HG03039 (cell line): Measurements from ENCODE around the gene ENPP7.

ENCODE experiments used
- ATAC-seq: cut with Tn5 transposase; IDR thresholded peaks from one replicate; pipeline ENCODE4 v1.9.1; 2021; ENCODE audit warnings: mild to moderate bottlenecking, moderate library complexity; ENCODE audit not compliant: unreplicated experiment

Gene ENPP7

DNA sequence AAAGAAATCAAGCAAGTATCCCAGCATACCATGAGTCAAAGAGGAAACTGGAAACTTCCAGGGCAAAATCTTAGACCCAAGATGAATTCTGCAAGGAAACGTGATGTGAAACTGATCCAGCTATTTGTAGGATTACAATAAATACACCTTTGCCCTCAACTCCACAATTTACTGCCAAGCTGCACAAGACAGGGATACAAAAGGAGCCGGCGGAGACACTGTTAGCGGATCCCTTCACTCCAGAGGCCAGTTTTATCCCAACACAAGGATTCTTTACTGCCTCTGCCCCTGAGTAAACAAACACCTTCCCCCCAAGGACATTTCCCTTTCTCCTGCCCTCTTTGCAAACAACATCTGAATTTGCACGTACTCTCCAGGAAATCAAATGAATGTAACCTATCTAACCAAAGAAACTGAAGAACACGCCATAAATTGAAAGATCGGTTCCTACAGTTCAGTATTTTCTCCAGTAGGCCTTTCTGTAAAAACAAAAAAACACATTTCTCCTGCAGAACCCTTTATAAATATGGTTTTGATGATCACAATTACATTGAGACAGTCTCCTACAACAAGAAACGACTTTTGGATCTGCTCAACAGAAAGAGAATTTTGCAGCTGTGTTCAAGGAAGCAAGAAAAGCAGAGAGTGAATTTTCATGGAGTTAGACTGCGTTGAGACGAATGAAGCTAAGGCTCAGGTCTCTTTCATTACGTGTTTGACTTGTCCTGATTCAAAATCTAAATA, 45.8 kb downstream of the ENPP7 start:
- no peak for ATAC-seq

DNA sequence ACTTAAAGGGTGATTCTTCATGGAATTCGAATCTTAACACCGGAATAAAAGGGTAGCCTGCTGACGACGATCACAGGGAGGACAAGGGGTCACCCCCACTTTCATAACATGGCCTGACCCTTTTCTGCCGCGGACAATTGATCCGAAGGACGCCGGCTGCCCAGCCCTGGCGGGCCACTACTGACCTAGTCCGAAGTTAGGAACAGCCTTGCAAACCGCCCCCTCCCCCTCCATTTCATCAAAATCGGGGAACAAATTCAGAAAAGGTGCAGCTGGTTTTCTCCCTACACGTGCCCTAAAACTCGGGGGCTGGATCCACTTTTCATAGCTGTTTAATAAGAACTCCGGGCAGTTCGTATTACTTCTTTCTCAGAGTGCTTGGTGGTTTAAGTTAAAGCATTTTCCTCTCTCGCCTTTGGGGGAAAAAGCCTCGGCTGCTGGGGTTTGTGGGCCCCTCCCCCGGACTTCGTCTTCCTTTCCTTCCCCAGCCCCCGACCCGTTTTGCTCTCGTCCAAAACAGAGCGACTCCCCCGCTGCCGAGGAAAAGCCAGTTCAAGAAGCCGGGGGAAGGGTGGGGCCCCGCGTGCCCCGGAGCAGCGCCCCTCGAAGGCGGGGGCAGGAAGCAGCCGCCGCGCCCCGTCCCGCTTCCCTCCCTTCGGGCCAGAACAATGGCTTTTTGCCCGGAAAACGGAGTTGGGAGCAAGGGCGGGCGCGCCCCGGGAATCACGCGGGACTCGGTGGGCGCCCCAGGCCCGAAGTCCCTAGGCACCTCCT, 46.6 kb downstream of the ENPP7 start:
- no peak for ATAC-seq

DNA sequence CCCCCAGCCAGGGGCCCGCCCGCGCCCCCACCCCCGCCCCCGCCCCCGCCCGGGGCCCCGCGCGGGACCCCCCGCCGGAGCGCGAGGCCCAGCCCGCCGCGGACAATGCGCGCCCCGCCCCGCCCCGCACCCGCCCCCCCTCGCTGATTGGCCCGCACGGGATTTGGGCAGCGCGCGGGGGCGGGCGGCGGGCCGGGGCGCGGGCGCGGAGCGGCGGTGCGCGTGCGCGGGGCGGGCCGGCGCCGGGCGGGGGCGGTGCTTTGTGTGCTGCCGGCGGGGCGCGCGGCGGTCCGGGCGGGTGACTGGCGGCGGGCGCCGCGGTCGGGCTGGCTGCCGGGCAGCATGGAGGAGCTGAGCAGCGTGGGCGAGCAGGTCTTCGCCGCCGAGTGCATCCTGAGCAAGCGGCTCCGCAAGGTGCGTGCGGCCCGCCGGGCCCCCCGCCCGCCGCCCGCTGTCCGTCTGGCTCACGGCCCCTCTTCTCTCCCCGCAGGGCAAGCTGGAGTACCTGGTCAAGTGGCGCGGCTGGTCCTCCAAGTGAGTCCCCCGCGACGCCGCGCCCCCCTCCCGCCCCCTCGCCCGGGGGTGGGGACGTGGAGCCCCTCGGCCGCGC, 47.3 kb downstream of the ENPP7 start, which contains the start of gene CBX2:
TSS of gene CBX2 (plus strand) at position 255 of the 610 bp plus-strand sequence. CDS start at position 343, 88 bp downstream.
- ATAC-seq = peak; percentile 60

DNA sequence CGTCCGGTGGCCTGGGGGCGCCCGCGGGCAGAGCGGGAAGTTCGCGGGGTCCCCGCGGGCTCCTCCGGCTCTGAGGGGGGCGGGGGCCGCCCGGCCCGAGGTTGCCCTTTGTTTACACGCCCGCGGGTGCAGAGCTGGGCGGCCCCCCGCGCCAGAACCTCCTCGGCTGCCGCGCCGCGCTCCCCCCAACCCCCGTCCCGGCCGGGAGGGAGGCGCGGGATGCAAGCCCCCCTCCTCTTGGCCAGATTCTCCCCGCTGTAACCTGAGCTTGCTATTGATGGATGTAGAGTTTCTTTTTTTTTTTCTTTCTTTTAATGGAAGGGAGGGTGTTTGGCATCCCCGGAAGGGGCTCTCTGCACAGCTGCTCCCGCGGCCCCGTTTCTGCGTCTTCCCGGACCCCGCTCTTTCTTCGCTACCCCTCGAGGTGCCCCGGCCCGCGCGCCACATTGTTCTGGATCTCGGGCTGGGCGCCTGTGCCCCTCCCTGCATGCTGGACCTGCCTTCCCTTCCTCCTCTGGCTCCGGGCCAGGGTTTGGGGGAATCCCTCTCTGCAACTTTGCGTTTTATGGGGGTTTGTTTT, 47.9 kb downstream of the ENPP7 start:
- ATAC-seq = no peak

DNA sequence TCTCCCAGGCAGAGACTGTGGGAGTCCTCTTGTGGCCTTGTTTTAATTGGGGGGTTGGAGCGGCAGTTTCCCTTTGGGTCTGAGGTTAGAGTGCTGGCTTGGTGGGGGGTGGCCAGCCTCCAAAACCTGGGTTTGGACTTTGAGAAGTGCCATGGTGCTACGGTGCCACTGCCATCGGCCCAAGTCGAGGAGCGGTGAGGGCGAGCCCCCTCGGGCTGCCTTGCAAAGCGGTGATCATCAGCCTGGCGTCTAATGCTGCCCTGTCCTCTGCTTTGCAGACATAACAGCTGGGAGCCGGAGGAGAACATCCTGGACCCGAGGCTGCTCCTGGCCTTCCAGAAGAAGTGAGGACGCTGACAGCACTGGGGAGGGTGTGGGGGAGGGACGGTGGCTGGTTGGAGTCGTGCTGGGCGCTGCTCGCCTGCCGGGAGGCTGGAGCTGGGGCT, 48.4 kb downstream of the ENPP7 start:
- ATAC-seq = no peak

DNA sequence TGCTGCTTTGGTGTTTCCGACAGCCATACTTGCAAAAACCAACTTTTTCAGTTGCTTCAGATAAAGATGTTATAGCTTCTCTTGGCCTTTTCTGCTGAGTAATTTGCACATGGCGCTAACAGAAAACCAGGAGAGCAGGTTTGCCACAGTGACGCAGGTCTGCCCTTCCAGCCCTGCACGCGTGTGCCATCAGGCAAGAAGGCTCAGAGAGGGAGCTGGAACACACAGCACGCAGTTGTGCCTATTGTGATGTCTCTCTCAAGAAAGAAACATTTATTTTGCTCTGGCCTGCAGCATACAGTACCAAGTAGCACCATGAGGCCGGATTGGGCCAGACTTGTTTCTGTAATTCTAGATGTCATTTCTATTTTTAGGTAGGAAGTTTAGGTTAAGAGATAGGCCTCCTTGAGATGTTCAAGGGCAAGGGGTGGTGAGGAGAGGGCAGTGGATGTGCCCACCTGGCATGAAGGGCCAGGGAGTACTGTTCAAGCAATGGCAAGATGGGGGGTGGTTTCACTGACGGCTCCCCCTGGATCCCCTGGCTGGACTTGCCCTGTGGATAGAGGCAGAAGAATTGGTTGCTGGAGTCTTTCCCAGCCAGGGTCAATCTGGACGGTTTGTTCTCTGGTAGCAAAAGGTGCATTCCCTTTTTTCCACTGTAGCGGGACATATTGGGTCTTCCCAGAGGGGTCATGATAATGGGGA, 49.1 kb downstream of the ENPP7 start:
- no peak for ATAC-seq

DNA sequence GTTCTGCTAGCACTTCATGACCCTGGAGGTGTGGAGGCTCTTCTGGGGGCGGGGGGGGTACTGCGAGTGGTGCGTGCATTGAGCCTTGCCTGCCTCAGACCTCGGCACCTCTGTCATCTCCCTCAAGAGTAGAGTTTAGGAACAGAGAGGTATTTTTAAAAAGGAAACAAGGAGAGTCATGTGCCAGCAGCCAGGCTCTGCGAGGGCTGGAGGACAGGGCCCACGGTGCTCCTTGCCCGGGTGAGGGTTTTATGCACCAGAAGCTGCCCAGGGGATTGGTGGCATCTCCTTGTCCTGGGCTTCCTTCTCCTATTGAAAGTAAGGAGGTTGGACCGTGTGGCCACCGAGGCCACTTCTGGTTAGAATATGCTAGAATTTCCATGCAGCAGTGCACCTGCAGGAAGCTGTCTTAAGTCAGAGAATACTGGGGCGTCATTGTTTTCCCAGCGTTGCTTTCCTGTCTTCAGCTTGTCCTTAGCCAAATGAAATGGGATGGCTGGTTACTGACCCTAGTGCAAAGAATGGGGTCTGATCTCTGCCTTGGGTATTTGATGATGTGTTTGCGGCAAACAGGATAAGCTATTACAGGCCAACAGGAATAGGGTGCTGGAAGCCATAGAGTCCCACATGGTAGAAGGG, 50.4 kb downstream of the ENPP7 start:
- no peak for ATAC-seq

DNA sequence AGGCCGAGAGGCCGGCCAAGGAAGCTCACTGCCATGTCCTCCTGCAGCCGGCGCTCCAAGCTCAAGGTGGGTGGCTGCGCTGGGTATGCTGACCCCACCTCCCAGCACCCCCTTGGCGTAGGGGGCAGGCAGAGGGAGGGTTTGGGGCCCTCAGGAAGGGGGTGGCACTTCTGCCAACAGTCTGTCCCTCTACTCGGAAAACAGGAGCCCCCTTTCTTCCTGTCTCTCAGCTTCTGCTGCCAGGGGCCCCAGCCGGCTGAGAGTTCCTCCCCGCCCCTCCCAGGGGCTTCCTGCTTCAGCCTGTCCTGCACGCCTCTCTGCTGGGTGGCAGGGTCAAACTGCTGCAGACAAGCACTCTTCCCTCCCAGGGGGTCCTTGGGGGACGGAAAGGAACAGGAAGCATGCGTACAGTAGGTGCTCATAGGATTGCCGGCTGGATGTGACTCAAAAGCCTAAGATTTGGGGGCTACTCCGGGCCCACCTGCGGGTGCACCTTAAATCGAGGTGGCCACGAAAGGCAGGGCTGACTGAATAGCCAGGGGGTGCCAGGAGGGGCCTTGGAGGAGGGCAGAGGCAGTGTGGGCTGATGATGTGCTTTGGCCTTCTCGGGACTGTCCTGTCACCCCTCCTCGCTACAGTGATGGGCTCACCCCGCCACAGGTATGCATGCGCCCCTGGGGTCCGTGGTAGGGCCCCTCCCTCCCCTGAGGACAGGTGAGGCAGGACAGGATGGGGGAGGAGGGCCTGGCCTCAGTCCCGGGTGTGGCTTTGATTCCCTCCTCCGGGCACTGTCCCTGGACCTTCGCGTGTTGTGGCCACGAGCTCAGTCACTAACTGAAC, 51.2 kb downstream of the ENPP7 start:
- no peak for ATAC-seq

DNA sequence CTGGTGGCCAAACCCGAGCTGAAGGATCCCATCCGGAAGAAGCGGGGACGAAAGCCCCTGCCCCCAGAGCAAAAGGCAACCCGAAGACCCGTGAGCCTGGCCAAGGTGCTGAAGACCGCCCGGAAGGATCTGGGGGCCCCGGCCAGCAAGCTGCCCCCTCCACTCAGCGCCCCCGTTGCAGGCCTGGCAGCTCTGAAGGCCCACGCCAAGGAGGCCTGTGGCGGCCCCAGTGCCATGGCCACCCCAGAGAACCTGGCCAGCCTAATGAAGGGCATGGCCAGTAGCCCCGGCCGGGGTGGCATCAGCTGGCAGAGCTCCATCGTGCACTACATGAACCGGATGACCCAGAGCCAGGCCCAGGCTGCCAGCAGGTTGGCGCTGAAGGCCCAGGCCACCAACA, 53.1 kb downstream of the ENPP7 start:
- ATAC-seq = no peak

DNA sequence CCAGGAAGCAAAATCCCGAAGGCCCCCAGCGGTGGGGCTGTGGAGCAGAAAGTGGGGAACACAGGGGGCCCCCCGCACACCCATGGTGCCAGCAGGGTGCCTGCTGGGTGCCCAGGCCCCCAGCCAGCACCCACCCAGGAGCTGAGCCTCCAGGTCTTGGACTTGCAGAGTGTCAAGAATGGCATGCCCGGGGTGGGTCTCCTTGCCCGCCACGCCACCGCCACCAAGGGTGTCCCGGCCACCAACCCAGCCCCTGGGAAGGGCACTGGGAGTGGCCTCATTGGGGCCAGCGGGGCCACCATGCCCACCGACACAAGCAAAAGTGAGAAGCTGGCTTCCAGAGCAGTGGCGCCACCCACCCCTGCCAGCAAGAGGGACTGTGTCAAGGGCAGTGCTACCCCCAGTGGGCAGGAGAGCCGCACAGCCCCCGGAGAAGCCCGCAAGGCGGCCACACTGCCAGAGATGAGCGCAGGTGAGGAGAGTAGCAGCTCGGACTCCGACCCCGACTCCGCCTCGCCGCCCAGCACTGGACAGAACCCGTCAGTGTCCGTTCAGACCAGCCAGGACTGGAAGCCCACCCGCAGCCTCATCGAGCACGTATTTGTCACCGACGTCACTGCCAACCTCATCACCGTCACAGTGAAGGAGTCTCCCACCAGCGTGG, 53.7 kb downstream of the ENPP7 start:
- no peak for ATAC-seq

DNA sequence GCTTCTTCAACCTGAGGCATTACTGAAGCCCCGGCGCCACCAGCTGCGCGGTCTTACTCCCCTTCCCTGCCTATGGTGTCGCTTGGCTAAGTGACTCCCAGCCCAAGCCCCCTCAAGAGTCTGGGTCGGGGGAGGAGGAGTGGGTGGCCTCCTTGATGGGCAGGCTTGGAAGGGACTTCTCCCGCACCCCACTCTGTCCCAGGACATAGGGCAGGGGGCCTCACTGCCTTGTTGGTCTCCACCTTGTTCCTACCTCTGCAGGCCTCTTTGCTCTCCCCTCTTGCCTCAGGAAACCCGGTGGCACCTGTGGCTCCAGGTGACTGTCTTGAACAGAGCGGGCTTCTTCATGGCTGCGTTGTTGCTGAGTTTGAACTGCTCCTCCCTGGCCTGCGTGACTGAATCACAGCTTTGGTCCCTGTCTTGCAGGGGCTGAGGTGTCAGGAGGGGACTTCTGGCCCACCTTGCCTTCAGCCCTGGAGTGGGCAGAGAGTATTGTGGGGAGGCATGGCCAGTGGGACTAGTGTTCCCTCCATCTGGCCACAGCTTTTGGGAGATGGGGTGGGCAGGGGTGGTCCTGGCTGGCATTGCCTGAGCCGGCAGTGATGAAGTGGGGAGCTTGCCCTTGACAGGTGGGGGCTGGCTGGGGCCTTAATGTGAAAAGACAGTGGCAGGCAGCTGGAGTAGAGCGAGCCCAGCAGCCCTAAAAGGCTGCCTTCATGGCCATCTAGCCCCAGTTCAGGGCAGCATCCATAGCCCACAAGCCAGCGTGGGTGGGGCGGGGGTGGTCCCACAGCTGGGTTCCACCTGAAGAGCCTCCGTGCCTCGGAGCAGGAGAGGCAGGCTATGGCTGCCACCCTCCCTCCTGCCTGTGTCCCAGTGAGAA, 54.5 kb downstream of the ENPP7 start:
- ATAC-seq = no peak

DNA sequence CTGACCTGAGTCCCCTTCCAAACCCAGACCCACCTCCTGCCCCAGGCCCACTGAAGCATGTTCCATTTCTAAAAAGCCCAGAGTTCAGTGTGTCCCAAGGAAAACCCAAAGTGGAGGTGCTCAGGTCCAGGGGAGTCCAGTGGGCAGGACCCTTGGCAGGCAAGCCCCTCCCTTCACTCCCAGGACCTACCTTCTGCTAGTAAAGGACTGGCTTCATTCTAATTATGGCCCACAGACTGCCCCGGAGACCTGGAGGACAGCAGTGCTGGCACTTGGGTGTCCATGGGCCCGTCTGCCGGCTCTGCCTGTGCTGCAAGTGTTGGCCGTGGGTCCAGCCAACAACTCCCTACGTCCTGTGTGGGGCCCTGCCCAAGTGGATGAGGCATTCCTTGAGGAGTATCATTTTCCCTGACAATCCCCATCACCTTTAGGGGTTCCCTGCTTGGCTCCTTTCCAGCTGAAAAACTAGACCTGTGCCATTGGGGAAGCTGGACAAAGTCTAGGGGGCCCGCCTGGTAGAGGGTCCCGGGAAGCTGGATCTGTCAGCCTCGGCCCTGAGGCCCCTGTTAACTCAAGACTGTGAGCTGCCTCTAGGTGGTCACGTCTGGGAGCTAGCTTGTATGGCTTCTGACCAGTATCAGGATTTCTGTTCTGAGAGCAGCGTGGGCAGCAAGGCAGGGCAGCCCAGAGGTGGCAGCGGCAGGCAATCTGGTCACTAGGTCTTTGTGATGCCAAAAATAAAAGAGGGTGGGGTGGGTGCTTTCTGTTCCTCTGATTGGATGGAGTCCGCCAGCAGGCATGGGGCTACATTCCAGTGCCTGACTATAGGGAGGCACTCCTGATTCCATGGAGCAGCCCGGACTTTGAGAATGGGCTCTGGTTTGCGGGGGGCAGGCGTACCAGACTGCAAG, 55.4 kb downstream of the ENPP7 start:
- no peak for ATAC-seq

DNA sequence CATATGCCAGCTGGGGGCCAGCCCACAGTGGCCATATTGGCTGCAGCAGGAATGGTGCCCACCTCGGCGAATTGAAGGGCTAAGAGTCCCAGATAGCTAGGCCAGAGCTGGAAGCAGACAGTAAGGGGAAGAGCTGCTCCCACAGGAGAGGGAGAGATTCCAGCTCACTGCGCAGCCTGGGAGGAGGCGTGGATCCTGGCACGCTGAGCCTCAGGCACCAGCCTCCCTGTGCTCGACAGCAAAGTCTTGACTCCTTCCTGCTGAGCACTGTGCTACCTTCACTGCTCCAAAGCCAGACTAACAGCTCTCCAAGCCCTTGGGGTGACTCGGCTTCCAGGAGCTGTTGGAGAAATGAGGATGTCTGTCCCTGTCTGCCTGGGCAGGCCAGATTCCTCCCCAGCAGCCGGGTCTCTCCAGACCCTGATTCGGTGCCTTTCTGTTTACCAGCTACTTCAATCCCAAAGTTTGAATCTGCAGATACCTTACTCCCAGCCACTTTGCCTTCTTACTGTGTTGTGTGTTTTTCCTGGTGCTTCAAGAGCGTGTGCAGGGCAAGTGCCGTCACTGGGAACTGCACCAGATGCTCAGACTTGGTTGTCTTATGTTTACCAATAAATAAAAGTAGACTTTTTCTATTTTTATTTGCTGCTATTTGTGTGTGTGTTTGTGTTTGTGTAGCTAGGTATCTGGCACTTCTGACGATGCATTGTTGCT, 56.3 kb downstream of the ENPP7 start:
- ATAC-seq = no peak

DNA sequence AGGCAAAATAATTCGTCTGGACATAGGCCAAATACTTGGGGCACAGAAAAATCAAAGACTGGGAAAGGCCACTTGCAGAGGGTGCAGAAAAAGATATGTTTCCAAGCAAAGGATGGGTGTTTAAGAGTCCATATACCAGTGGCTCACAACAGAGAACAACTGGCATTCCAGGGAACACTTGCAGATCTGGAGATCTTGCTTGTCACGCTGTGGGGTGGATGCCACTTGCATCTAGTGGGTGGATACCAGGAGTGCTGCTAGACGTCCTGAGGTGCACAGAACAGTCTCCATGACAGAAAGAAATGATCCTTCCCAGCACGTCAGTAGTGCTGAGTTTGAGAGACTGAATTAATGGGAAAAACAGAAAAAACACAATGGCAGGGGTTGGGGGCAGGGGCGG, 57.7 kb downstream of the ENPP7 start:
- ATAC-seq = no peak

DNA sequence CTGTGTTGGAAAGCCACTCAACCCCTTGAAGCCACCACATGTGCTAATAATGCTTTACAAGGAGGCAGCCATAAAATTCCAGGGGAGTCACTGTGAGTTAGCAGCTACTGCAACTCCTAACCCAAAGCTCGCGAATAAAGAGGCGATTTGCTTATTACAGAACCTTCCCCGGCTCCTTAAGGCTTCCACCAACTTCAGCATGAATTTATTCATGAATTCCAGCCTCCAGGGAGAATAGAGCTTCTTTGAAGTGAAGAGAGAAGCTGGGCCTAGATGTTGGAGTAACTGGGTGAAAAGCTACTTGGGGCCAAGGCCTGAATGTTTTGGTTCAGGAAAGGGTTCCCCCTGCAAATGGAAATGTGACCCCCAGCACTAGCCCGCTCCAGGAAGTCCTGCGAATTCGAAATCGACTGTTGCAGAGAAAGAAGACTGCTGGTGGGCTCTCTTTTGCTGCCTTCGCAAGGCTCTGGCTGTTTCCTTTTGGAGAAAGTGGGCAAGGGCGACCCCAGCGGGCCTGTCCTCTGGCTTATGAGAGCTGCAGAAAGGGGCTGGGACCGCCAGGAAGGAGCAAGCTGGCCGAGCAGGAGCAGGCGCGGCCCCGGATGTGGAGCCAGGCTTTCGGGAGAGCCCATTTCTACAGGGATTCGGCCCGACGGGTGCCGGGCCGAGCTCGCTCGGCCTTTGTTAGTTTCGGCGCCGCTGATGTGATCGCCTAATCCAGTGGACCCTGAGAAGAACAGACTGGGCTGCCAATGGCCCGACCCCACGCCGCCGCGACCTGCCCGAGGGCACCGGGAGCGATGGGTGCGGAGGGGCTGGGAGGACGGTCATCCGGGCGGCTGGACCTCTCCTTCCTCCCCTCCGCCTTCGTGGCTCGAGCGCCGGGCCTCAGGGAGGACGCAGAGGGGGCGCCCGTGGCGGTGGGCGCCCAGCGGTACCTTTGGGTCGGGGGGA, 58.5 kb downstream of the ENPP7 start:
- ATAC-seq = no peak
